ENCODE measurements around the gene SNTG2. TPM values are rescaled to one million over a fixed set of nuclear protein-coding genes. Genes with fewer than 3 reads are reported as not detected.

The SNTG2 gene
- total and polyA plus RNA-seq, 2 donors (not counting 3 experiments of a cell fraction or from before 2014, with no cell fraction given), result not detected

DNA sequence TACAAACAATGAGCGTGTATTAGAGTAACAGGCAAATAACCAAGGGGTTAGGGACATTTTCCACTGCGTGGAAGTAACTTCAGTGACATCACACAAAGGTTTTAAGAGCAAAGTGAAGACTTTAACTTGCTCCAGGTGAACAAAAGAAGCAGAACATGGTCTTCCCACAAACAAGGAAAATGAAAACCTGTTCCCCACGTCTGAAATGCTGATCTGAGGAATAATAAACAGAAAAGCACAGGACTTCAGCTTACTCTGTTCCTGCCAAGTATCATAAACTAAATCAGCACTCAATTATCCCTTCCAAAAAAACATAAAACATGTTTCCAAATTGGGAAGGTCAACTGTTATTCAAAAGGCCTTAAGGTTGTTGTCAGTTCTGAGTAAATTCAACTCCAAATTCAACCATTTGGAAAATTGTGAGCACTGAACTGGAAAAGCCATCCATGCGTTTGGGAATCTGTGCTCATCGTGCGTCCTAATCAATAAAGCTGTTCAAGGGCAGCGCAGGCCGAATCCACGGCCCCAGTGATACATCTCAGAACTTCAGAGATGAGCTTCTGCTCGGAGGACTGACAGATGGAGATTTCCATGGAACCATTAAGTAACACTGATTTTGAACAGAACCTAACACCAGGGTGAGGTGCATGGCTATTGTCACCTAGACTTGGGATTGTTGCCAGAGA, 7.7 kb upstream of the SNTG2 start:
- Histone ChIP-seq H3K9ac (replicated peaks; ENCODE audit: extremely low read depth, insufficient read depth, low read length) (no peak overlapping the region), H3K4me2 (ENCODE audit: insufficient read depth, low read length) (no peak overlapping the region), H3K9me1 (replicated peaks; ENCODE audit: control insufficient read depth, extremely low read depth, insufficient read depth, low read length) (no peaks in the 10 kb centered on the region), H3K27ac (ENCODE audit: insufficient read depth, low read depth, low read length) (no peak overlapping the region), H3K36me3 (ENCODE audit: control insufficient read depth in 2 of 2, extremely low read depth in 1 of 2, insufficient read depth in 2 of 2, low read length in 2 of 2) (no peaks in the 10 kb centered on the region), H3K4me3 (replicated peaks in 1 of 3; ENCODE audit: insufficient read depth in 1 of 3, low read depth in 1 of 3, low read length in 3 of 3) (no peak overlapping the region), H4K20me1 (replicated peaks; ENCODE audit: control insufficient read depth, extremely low read depth, insufficient read depth, low read length) (no peaks in the 10 kb centered on the region), H3K79me2 (ENCODE audit: control insufficient read depth, insufficient read depth, low read length) (no peaks in the 10 kb centered on the region), H3K27me3 (ENCODE audit: control insufficient read depth in 2 of 2, insufficient read depth in 2 of 2, low read length in 2 of 2) (no peaks in the 10 kb centered on the region), H2AFZ (ENCODE audit: low read depth, low read length) (no peak overlapping the region), H3K4me1 (ENCODE audit: control insufficient read depth, extremely low read depth, insufficient read depth, low read length) (no peaks in the 10 kb centered on the region), H3K9me3 (replicated peaks; ENCODE audit: control insufficient read depth, insufficient read depth, low read length) (peaks cover 6% of the 10 kb centered on the region)
- ChIA-PET CTCF (no interaction called here), POLR2A (no interaction called here)
- dilution Hi-C loops (cut with MboI; ENCODE audit: extremely low pct_ligation_motif_present, low sequenced_read_pairs), result no loop called here
- TF ChIP-seq GATA2 (IDR thresholded peaks at IDR 0.05; ENCODE audit: insufficient read depth, insufficient read length, low read depth, low read length) (no peak), POLR2A (IDR thresholded peaks at IDR 0.05; ENCODE audit: low read depth, low read length) (no peak), FOS (IDR thresholded peaks at IDR 0.05; ENCODE audit: borderline replicate concordance, insufficient read depth, low read length) (no peak), JUN (IDR thresholded peaks at IDR 0.05; ENCODE audit: borderline replicate concordance, insufficient read depth, insufficient read length, low read depth) (no peak), MYC (IDR thresholded peaks at IDR 0.05; ENCODE audit: low read depth, low read length) (no peak), EZH2 (IDR thresholded peaks at IDR 0.05; ENCODE audit: borderline replicate concordance, low read depth, low read length, severe bottlenecking) (no peak), POLR2AphosphoS5 (IDR thresholded peaks at IDR 0.05; ENCODE audit: insufficient read depth, low read depth, low read length) (no peak)
- TF ChIP-seq, protein P1, sequence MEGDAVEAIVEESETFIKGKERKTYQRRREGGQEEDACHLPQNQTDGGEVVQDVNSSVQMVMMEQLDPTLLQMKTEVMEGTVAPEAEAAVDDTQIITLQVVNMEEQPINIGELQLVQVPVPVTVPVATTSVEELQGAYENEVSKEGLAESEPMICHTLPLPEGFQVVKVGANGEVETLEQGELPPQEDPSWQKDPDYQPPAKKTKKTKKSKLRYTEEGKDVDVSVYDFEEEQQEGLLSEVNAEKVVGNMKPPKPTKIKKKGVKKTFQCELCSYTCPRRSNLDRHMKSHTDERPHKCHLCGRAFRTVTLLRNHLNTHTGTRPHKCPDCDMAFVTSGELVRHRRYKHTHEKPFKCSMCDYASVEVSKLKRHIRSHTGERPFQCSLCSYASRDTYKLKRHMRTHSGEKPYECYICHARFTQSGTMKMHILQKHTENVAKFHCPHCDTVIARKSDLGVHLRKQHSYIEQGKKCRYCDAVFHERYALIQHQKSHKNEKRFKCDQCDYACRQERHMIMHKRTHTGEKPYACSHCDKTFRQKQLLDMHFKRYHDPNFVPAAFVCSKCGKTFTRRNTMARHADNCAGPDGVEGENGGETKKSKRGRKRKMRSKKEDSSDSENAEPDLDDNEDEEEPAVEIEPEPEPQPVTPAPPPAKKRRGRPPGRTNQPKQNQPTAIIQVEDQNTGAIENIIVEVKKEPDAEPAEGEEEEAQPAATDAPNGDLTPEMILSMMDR (IDR thresholded peaks at IDR 0.05; ENCODE audit: extremely low read depth in 1 of 2, insufficient read depth in 1 of 2, low read depth in 1 of 2, low read length in 2 of 2), result no peak
- TF ChIP-seq, protein P2, sequence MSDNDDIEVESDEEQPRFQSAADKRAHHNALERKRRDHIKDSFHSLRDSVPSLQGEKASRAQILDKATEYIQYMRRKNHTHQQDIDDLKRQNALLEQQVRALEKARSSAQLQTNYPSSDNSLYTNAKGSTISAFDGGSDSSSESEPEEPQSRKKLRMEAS (IDR thresholded peaks at IDR 0.05; ENCODE audit: insufficient read depth, insufficient read length), result no peak
- intact Hi-C loops (cut with micrococcal nuclease), result no loop called here
- BruUV-seq (replicated peaks), result no TSS peak
- no peak for DNase-seq (ENCODE audit: low read depth, low spot score)
- no peak for FAIRE-seq
